ENCODE data around the gene KCNN1. TPM values are rescaled to one million over a fixed set of nuclear protein-coding genes. Genes with fewer than 3 reads are reported as not detected.
"Not testable (repeated sequence)": the region's sequence is repeated elsewhere in the genome, so short reads cannot be mapped to it uniquely, and the experiment has no call there.

Gene KCNN1
- total and polyA plus RNA-seq, 2 experiments from 2014 or later = 26.7 to 28.0 TPM

GRCh38 chr19:17981611-17982010 is 14.7 kb downstream of the KCNN1 start:
- Histone ChIP-seq H3K4me1 (ENCODE audit: low read depth) (no peaks in the 10 kb centered on the region), H3K36me3 (no peaks in the 10 kb centered on the region), H3K27me3 (no peaks in the 10 kb centered on the region), H3K27ac (no peak overlapping the region), H3K4me3 (no peak overlapping the region), H3K9me3 (ENCODE audit: low read depth) (no peaks in the 10 kb centered on the region)
- no peak for TF ChIP-seq CTCF (IDR thresholded peaks at IDR 0.05; ENCODE audit: low read depth, low read length)
- DNase-seq (ENCODE audit: low read depth in 1 of 2, low spot score in 1 of 2) = no peak

GRCh38 chr19:17982430-17982829 is 15.5 kb downstream of the KCNN1 start:
- TF ChIP-seq CTCF (IDR thresholded peaks at IDR 0.05; ENCODE audit: low read depth, low read length) = no peak
- no peak overlapping the region for H3K4me3 ChIP-seq
- no peak for DNase-seq (ENCODE audit: low read depth in 1 of 2, low spot score in 1 of 2)
- no peak overlapping the region for H3K27ac ChIP-seq
- no peaks in the 10 kb centered on the region for H3K4me1 ChIP-seq (ENCODE audit: low read depth)
- H3K9me3 ChIP-seq (ENCODE audit: low read depth) = no peaks in the 10 kb centered on the region
- H3K36me3 ChIP-seq = no peaks in the 10 kb centered on the region
- no peaks in the 10 kb centered on the region for H3K27me3 ChIP-seq

- H3K9me3 ChIP-seq (ENCODE audit: low read depth) = no peaks in the 10 kb centered on the region
- H3K4me1 ChIP-seq (ENCODE audit: low read depth) = no peaks in the 10 kb centered on the region
- no peak for DNase-seq (ENCODE audit: low read depth in 1 of 2, low spot score in 1 of 2)
- H3K27ac ChIP-seq = no peak overlapping the region
- no peak for TF ChIP-seq CTCF (IDR thresholded peaks at IDR 0.05; ENCODE audit: low read depth, low read length)
- H3K4me3 ChIP-seq = no peak overlapping the region
- no peaks in the 10 kb centered on the region for H3K27me3 ChIP-seq
- H3K36me3 ChIP-seq = no peaks in the 10 kb centered on the region
Observed at GRCh38 chr19:17985037-17985818, 18.3 kb downstream of the KCNN1 start.

GRCh38 chr19:17986569-17986968 is 19.7 kb downstream of the KCNN1 start:
- H3K27me3 ChIP-seq; H3K9me3 ChIP-seq (ENCODE audit: low read depth); H3K27ac ChIP-seq; H3K4me3 ChIP-seq; DNase-seq (ENCODE audit: low read depth in 1 of 2, low spot score in 1 of 2); H3K36me3 ChIP-seq; H3K4me1 ChIP-seq (ENCODE audit: low read depth): not testable (repeated sequence)

GRCh38 chr19:17988161-17988560 is 21.3 kb downstream of the KCNN1 start:
- H3K27ac ChIP-seq = no peak overlapping the region
- no peaks in the 10 kb centered on the region for H3K36me3 ChIP-seq
- H3K4me3 ChIP-seq = no peak overlapping the region
- no peaks in the 10 kb centered on the region for H3K27me3 ChIP-seq
- no peak for TF ChIP-seq CTCF (IDR thresholded peaks at IDR 0.05; ENCODE audit: low read depth, low read length)
- no peak for DNase-seq (ENCODE audit: low read depth in 1 of 2, low spot score in 1 of 2)
- H3K9me3 ChIP-seq (ENCODE audit: low read depth) = no peaks in the 10 kb centered on the region
- H3K4me1 ChIP-seq (ENCODE audit: low read depth) = no peaks in the 10 kb centered on the region

GRCh38 chr19:17989425-17990094 is 22.7 kb downstream of the KCNN1 start:
- Histone ChIP-seq H3K36me3 (no peaks in the 10 kb centered on the region), H3K4me3 (no peak overlapping the region), H3K9me3 (ENCODE audit: low read depth) (no peaks in the 10 kb centered on the region), H3K4me1 (ENCODE audit: low read depth) (no peaks in the 10 kb centered on the region), H3K27me3 (no peaks in the 10 kb centered on the region), H3K27ac (no peak overlapping the region)
- TF ChIP-seq CTCF (IDR thresholded peaks at IDR 0.05; ENCODE audit: low read depth, low read length) = no peak
- no peak for DNase-seq (ENCODE audit: low read depth in 1 of 2, low spot score in 1 of 2)
